Liver (tissue), 9 donors: Measurements from ENCODE around the gene RRAGC. TPM values are rescaled to one million over a fixed set of nuclear protein-coding genes. Genes with fewer than 3 reads are reported as not detected.

Experiments used
- DNase-seq: peaks from one replicate; pipeline ENCODE4 v3.0.0-alpha.2; 2017; ENCODE audit warnings: low spot score
- H3K27ac ChIP-seq, 2 donors: one replicate each; pipeline ENCODE4 v1.7.0; 2013; ENCODE audit warnings: inconsistent platforms in 2 of 2, low read length in 2 of 2, control low read depth in 1 of 2, low read depth in 1 of 2, mild to moderate bottlenecking in 1 of 2
- H3K27me3 ChIP-seq, 4 donors: one replicate each; pipeline versions ENCODE4 v1.6.1 to v1.7.0; 2013; ENCODE audit warnings: low read length in 3 of 4, inconsistent platforms in 1 of 4, mild to moderate bottlenecking in 1 of 4, moderate library complexity in 1 of 4; ENCODE audit not compliant: control insufficient read depth in 4 of 4, insufficient read depth in 4 of 4
- H3K36me3 ChIP-seq, 4 donors: one replicate each; pipeline versions ENCODE4 v1.6.1 to v1.7.0; 2013; ENCODE audit warnings: low read length in 3 of 4, mild to moderate bottlenecking in 3 of 4, low read depth in 1 of 4, moderate library complexity in 1 of 4; ENCODE audit not compliant: control insufficient read depth in 4 of 4, insufficient read depth in 3 of 4
- H3K4me1 ChIP-seq, 4 donors: one replicate each; pipeline versions ENCODE4 v1.6.1 to v1.7.0; 2013; ENCODE audit warnings: low read length in 3 of 4, mild to moderate bottlenecking in 3 of 4, moderate library complexity in 1 of 4; ENCODE audit not compliant: control insufficient read depth in 4 of 4, insufficient read depth in 4 of 4
- H3K4me3 ChIP-seq, 3 donors: one replicate each; pipeline versions ENCODE4 v1.6.1 to v1.7.0; 2013; ENCODE audit warnings: low read length in 3 of 3, control low read depth in 1 of 3, low read depth in 1 of 3, mild to moderate bottlenecking in 1 of 3
- H3K9ac ChIP-seq, 2 donors: one replicate each; pipeline ENCODE4 v1.7.0; 2013; ENCODE audit warnings: low read length in 2 of 2, mild to moderate bottlenecking in 2 of 2, moderate library complexity in 2 of 2, control low read depth in 1 of 2, low read depth in 1 of 2
- H3K9me3 ChIP-seq, 4 donors: one replicate each; pipeline versions ENCODE4 v1.6.1 to v1.7.0; 2013; ENCODE audit warnings: low read length in 3 of 4; ENCODE audit not compliant: control insufficient read depth in 4 of 4
- ATF3 ChIP-seq: IDR thresholded peaks from 2 replicates; pipeline ENCODE4 v1.6.1; 2016; ENCODE audit warnings: antibody characterized with exemption
- CTCF ChIP-seq: fragments of 150-350 bp; IDR thresholded peaks from 2 replicates; pipeline ENCODE4 v1.5.1; 2017; ENCODE audit warnings: improper control_type of control experiment, low read depth, low read length; ENCODE audit not compliant: missing input control
- EGR1 ChIP-seq, 2 donors: IDR thresholded peaks; 2 replicates each; pipeline ENCODE4 v1.6.1; 2016 to 2018; ENCODE audit warnings: antibody characterized with exemption in 2 of 2, low read depth in 2 of 2
- FOXA1 ChIP-seq: IDR thresholded peaks from 2 replicates; pipeline ENCODE4 v1.6.1; 2016; ENCODE audit warnings: antibody characterized with exemption
- FOXA2 ChIP-seq: IDR thresholded peaks from 2 replicates; pipeline ENCODE4 v1.6.1; 2016; ENCODE audit warnings: antibody characterized with exemption
- GABPA ChIP-seq, 2 donors: IDR thresholded peaks in 1 of 2; conservative IDR thresholded peaks in 1 of 2; 2 replicates each; pipeline ENCODE4 v1.6.1; 2016; ENCODE audit warnings: antibody characterized with exemption in 2 of 2, mild to moderate bottlenecking in 1 of 2, moderate library complexity in 1 of 2
- HNF4A ChIP-seq, 2 donors: conservative IDR thresholded peaks; 2 replicates each; pipeline ENCODE4 v1.6.1; 2016; ENCODE audit warnings: antibody characterized with exemption in 2 of 2, mild to moderate bottlenecking in 2 of 2
- HNF4G ChIP-seq: IDR thresholded peaks from 2 replicates; pipeline ENCODE4 v1.6.1; 2016; ENCODE audit warnings: antibody characterized with exemption
- JUND ChIP-seq, 2 donors: IDR thresholded peaks; 2 replicates each; pipeline ENCODE4 v1.6.1; 2016; ENCODE audit warnings: antibody characterized with exemption in 2 of 2
- MAX ChIP-seq: IDR thresholded peaks from 2 replicates; pipeline ENCODE4 v1.6.1; 2016; ENCODE audit warnings: antibody characterized with exemption
- NR2F2 ChIP-seq: IDR thresholded peaks from 2 replicates; pipeline ENCODE4 v1.6.1; 2016; ENCODE audit warnings: antibody characterized with exemption
- RAD21 ChIP-seq, 2 donors: IDR thresholded peaks; 2 replicates each; pipeline ENCODE4 v1.6.1; 2016; ENCODE audit warnings: antibody characterized with exemption in 2 of 2, mild to moderate bottlenecking in 2 of 2
- REST ChIP-seq: IDR thresholded peaks from 2 replicates; pipeline ENCODE4 v1.6.1; 2016; ENCODE audit warnings: antibody characterized with exemption, mild to moderate bottlenecking
- RXRA ChIP-seq, 2 donors: IDR thresholded peaks; 2 replicates each; pipeline ENCODE4 v1.6.1; 2017 to 2018; ENCODE audit warnings: antibody characterized with exemption in 2 of 2, mild to moderate bottlenecking in 1 of 2
- SP1 ChIP-seq: IDR thresholded peaks from 2 replicates; pipeline ENCODE4 v1.6.1; 2018; ENCODE audit warnings: antibody characterized with exemption, mild to moderate bottlenecking
- TAF1 ChIP-seq: conservative IDR thresholded peaks from 2 replicates; pipeline ENCODE4 v1.6.1; 2016; ENCODE audit warnings: antibody characterized with exemption, mild to moderate bottlenecking
- YY1 ChIP-seq: IDR thresholded peaks from 2 replicates; pipeline ENCODE4 v1.6.1; 2016; ENCODE audit warnings: antibody characterized with exemption, mild to moderate bottlenecking
- ZBTB33 ChIP-seq: IDR thresholded peaks from 2 replicates; pipeline ENCODE4 v1.6.1; 2016; ENCODE audit warnings: antibody characterized with exemption
- polyA plus RNA-seq, 2 donors: library from polyadenylated mRNA; stranded (reverse) in 1 of 2; unstranded in 1 of 2; fragments of 200-250 nt in 1 of 2; fragments of >200 nt in 1 of 2; fragmentation: Nextera tagmentation in 1 of 2; extraction: Ambion mirVana in 1 of 2; gene quantifications; one replicate each; pipeline versions ENCODE4 v1.2.1 to v1.2.3, GENCODE V29; 2013 to 2015
- total RNA-seq, 2 donors: library from RNA; depleted of rRNA; stranded (reverse); fragments of >200 nt; gene quantifications; one replicate each; pipeline ENCODE4 v1.2.3, GENCODE V29; 2014
- donor health status: healthy.
- donor health status: healthy.
- donor health status: healthy.
- donor health status: healthy.
- donor health status: healthy.

The RRAGC gene
- total and polyA plus RNA-seq, 4 donors, result 6.6 to 10.1 (median 7.2) TPM

- H3K4me1 ChIP-seq, result no peaks in the 10 kb centered on the region
- no peak overlapping the region for H3K9ac ChIP-seq
- H3K4me3 ChIP-seq, result no peak overlapping the region
- H3K9me3 ChIP-seq, result no peaks in the 10 kb centered on the region
- no peak for DNase-seq
- no peaks in the 10 kb centered on the region for H3K27me3 ChIP-seq
- H3K27ac ChIP-seq, result no peak overlapping the region
- H3K36me3 ChIP-seq, result no peaks in the 10 kb centered on the region
- TF ChIP-seq HNF4A (conservative IDR thresholded peaks at IDR 0.05) (no peak), YY1 (no peak), ATF3 (no peak), SP1 (no peak), FOXA2 (no peak), JUND (IDR thresholded peaks at IDR 0.05) (no peak), FOXA1 (no peak), REST (no peak), TAF1 (no peak), NR2F2 (no peak), RXRA (IDR thresholded peaks at IDR 0.05) (no peak), EGR1 (IDR thresholded peaks at IDR 0.05; ENCODE audit: low read depth in 2 of 2) (no peak), HNF4G (no peak), CTCF (no peak), RAD21 (IDR thresholded peaks at IDR 0.05) (no peak), GABPA (IDR thresholded peaks at IDR 0.05 in 1 of 2, conservative IDR thresholded peaks at IDR 0.05 in 1 of 2) (no peak), MAX (no peak), ZBTB33 (no peak)
These were observed 39.2 kb upstream of the RRAGC start for GRCh38 chr1:38898653-38899230.
